Inferior parietal cortex (tissue), 1 donor: Measurements from ENCODE around the gene CHID1.

Source experiments
- DNase-seq: peaks from one replicate; pipeline ENCODE4 v3.0.0-alpha.2; 2016; ENCODE audit errors: extremely low spot score

CHID1 gene

GRCh38 chr11:888310-889212 lies 22.0 kb downstream of the CHID1 start:
- no peak for DNase-seq

DNA sequence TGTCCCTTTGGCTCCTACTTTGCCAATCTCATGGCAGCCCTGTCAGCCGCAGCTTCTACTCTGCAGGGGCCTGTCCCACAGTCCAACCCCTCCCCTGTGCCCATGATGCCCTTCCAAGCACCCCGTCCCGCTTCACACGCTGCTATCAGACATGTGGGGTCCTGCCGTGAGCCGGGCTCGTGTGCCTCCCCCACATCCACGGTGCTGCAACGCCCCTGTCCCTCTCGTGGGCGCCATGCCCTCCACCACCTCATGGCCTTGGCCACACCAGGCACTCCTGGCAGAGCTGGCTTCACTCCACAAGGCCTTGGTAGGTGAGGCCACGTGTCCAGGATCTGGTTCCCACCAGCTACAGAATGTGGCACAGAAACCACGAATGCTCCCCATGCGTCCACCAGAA lies 23.0 kb downstream of the CHID1 start:
- DNase-seq = no peak

GRCh38 chr11:886568-886967 lies 24.0 kb downstream of the CHID1 start:
- DNase-seq = no peak

DNA sequence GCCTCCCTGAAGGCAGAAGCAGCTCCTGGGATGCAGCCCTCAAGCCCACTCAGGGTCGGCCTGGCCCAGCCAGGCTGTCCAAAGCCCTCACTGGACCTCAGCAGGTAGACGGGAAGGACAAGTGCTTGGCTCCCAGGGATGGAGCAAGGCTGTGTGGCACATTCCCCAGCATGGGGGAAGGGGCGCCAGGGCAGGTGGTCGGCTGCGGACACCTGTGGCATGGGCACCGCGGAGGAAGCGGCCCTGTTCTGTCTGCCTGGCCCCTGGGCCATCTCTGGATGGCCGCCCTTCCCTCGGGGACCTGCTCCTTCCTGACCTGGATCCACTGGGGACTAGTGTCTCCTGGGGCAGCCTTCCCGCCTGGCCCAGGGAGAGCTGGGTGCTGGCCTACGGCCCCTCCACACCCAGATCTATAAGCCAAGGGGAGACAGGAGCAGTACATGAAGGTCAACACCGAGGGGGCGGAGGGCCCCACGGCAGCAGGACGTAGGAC lies 26.0 kb downstream of the CHID1 start:
- DNase-seq = no peak

GRCh38 chr11:883527-883926 lies 27.1 kb downstream of the CHID1 start:
- DNase-seq = no peak

DNA sequence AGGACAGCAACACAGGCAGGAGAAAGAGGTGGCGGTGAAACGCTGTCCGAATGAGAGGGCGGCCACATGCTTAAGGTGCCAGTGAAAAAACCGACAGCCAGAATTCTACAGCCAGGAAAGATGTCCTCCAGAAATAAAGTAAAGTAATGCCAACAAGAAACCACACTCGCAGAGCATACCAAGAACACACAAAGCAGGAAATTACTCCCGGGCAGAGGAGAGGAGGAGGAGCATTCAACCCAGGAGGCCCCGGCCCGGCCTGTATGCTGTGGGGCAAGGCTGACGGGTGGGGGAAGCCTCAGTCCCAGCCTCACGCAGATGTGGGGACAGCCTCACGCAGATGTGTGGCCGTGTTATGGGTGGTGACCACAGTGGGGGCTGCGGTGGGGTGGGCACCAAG lies 28.0 kb downstream of the CHID1 start:
- DNase-seq = no peak

GRCh38 chr11:880447-880846 lies 30.2 kb downstream of the CHID1 start:
- DNase-seq = no peak

- no peak for DNase-seq
These were observed 33.0 kb downstream of the CHID1 start for GRCh38 chr11:877565-877964.

GRCh38 chr11:876545-876944 lies 34.1 kb downstream of the CHID1 start:
- peak; percentile 15 for DNase-seq

GRCh38 chr11:875769-876301 lies 34.8 kb downstream of the CHID1 start:
- peak; percentile 31 for DNase-seq

- no peak for DNase-seq
These were observed 35.4 kb downstream of the CHID1 start for GRCh38 chr11:875203-875602.

- DNase-seq = no peak
These were observed 36.9 kb downstream of the CHID1 start for GRCh38 chr11:873706-874105.

DNA sequence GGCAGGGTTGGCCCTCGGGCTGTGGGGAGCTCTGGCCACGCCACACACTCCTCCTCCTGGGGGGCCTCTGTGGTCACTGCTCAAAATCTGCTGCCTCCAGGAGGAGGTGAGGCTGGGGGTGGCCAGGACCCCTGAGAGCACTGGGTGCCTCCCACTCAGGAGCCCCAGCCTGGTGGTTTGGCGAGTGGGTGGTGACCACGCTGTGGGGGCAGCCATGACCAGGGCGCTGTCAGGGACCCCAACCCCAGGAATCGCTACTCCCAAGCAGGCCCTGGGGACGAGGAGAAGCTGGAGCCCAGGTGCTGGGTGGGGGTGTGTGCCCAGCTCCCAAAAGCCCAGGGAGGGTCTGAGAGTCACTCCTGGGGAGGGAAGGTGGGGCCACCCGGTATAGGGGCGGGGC lies 37.8 kb downstream of the CHID1 start:
- no peak for DNase-seq

- no peak for DNase-seq
These were observed 39.1 kb downstream of the CHID1 start for GRCh38 chr11:871472-871871.

- DNase-seq = no peak
These were observed 40.2 kb downstream of the CHID1 start for GRCh38 chr11:870418-870817.

GRCh38 chr11:870127-870413 lies 40.5 kb downstream of the CHID1 start:
- DNase-seq = no peak

DNA sequence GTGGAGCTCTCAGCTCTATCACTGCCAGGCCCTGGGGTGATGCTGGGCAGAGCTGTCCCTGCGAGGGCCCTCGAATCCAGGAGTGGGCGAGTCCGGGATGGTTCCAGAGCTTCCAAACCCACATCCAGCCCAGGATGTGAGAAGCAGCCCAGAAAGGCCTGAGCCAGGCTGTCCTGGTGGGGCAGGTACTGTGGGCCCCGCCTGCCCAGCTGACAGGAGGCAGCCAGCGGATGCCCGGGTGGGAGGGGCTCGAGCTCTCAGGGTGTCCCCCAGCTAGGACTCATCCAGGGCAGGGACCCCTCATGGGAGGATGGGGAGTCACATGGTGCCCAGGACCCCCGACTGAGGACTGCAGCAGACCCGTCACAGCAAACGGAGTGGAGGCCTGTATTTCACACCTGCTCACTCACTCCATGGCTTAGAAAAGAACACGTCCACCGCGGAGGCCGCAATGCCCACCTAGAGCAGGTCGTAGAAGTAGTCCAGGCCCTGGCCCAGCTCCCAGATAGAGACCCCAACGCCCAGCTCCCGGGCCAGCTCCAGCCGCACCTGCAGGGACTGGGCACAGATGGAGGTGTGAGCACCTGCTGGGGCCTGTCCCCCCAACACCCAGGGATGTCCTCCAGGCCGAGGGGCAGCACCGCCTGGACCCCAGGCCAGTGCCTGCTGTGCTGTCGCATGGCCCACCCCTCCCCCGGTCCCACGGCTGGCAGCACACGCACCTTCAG lies 41.0 kb downstream of the CHID1 start:
- no peak for DNase-seq

DNA sequence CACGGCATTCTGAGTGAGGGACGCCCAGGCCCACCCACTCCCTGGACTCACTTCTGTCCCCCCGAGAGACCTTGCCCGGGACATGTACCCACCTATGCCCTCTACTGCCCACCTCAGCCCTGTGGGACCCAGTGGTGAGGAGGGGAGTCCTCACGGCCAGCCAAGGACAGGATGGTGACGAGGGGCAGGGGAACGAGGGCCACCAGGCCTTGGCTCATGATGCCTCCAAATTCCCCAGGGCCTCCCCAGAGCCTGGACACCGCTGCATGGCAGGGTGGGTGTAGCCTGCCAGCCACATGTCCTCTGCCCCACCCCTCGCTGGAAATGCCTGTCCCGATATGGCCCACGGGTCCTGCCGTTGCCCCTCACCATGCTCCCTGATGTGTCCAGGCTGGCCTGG lies 41.8 kb downstream of the CHID1 start:
- no peak for DNase-seq

DNA sequence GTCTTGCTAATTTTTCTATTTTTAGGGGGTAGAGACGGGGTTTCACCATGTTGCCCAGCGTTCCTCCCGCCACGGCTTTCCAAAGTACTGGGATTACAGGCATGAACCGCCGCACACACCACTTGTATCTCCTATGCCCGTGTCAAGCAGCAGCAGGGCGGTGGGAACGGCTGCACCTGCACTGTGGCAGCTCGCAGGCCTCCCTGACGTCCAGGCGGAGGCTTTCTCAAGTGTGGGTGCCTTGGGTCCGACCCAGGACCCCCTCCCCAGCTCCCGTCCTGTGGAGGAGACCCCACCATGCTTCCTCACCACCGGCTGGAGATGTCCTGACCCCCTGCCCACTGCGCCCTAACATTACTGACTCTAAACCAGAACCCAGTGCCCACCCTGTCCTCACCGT lies 42.2 kb downstream of the CHID1 start:
- DNase-seq = no peak

GRCh38 chr11:867856-868358 lies 42.7 kb downstream of the CHID1 start:
- no peak for DNase-seq

GRCh38 chr11:866481-866880 lies 44.1 kb downstream of the CHID1 start:
- DNase-seq = no peak
